ENCODE data around the gene MRPL44. TPM values are rescaled to one million over a fixed set of nuclear protein-coding genes. Genes with fewer than 3 reads are reported as not detected.

The MRPL44 gene
- total and polyA plus RNA-seq, 2 of the 13 experiments (the other 11 are each of a cell fraction or from before 2014, with no cell fraction given): 38.4 to 78.0 TPM

DNA sequence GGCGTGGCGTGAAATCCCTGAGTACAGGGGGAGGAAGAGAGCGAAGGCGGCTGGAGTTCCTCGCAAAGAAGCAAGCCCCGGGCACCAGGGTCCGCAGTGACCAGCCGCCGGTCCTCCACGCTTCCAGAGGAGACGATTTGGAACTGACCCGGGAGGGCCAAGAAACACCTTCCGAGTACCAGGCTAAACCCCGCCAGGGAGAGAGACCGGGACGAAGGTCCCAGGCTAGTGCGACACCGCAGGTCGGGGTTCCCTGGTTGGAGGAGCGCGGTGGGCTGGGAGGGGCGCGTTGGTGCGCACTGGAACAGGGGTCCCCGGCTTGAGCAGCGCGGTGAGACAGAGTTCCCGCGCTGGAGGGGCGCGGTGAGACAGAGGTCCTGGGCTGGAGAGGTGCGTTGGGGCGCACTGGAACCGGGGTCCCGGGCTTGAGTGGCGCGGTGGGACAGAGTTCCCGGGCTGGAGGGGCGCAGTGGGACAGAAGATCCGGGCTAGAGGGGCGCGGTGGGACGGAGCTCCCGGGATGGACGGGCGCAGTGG, 13.0 kb upstream of the MRPL44 start (continued):
- TF ChIP-seq BCL3 (CRISPR knock-in tag; IDR thresholded peaks at IDR 0.05) (no peak), ZEB1 (IDR thresholded peaks at IDR 0.05; ENCODE audit: insufficient replicate concordance, low read depth) (no peak), ZNF253 (CRISPR knock-in tag; IDR thresholded peaks at IDR 0.05; ENCODE audit: borderline replicate concordance) (peak; percentile 15; the same call in 1 of the 2 replicates), ZBTB26 (CRISPR knock-in tag; IDR thresholded peaks at IDR 0.05; ENCODE audit: borderline replicate concordance) (no peak), PHF20 (CRISPR knock-in tag; IDR thresholded peaks at IDR 0.05) (no peak; the same call in 1 of the 2 replicates), RAD21 (CRISPR knock-in tag; IDR thresholded peaks at IDR 0.05) (peak; percentile 30; the same call in 1 of the 2 replicates), DNMT3B (CRISPR knock-in tag; conservative IDR thresholded peaks at IDR 0.05) (no peak), MNT (IDR thresholded peaks at IDR 0.05) (no peak), ZNF839 (CRISPR knock-in tag; IDR thresholded peaks at IDR 0.05; ENCODE audit: borderline replicate concordance) (peak; percentile 63), ARNTL (CRISPR knock-in tag; IDR thresholded peaks at IDR 0.05) (0 out of 2 replicates have a peak, but pooled peaks have one; percentile 61), ZNF317 (CRISPR knock-in tag; IDR thresholded peaks at IDR 0.05) (peak; percentile 81; the same call in 1 of the 2 replicates), ZNF749 (CRISPR knock-in tag; IDR thresholded peaks at IDR 0.05; ENCODE audit: borderline replicate concordance) (no peak), PRDM4 (CRISPR knock-in tag; IDR thresholded peaks at IDR 0.05; ENCODE audit: borderline replicate concordance) (no peak), ELF1 (CRISPR knock-in tag; IDR thresholded peaks at IDR 0.05) (no peak), ZNF432 (CRISPR knock-in tag; IDR thresholded peaks at IDR 0.05; ENCODE audit: borderline replicate concordance) (no peak), ZNF446 (CRISPR knock-in tag; IDR thresholded peaks at IDR 0.05) (no peak), ZMYM3 (CRISPR knock-in tag; IDR thresholded peaks at IDR 0.05) (no peak), SP140L (CRISPR knock-in tag; IDR thresholded peaks at IDR 0.05; ENCODE audit: borderline replicate concordance) (no peak), NFIC (IDR thresholded peaks at IDR 0.05; ENCODE audit: low read length) (no peak), ZNF577 (CRISPR knock-in tag; IDR thresholded peaks at IDR 0.05; ENCODE audit: borderline replicate concordance, low read depth) (no peak), BRD4 (CRISPR knock-in tag; IDR thresholded peaks at IDR 0.05) (no peak)
- TF ChIP-seq, protein P1, sequence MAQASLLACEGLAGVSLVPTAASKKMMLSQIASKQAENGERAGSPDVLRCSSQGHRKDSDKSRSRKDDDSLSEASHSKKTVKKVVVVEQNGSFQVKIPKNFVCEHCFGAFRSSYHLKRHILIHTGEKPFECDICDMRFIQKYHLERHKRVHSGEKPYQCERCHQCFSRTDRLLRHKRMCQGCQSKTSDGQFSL (CRISPR knock-in tag; IDR thresholded peaks at IDR 0.05): no peak

Measured in HepG2 (cell line).